Measurements from ENCODE around the gene CIAO3.
A peak's percentile ranks its signal among the peaks of the same experiment; 100 is the strongest.

Gene CIAO3

DNA sequence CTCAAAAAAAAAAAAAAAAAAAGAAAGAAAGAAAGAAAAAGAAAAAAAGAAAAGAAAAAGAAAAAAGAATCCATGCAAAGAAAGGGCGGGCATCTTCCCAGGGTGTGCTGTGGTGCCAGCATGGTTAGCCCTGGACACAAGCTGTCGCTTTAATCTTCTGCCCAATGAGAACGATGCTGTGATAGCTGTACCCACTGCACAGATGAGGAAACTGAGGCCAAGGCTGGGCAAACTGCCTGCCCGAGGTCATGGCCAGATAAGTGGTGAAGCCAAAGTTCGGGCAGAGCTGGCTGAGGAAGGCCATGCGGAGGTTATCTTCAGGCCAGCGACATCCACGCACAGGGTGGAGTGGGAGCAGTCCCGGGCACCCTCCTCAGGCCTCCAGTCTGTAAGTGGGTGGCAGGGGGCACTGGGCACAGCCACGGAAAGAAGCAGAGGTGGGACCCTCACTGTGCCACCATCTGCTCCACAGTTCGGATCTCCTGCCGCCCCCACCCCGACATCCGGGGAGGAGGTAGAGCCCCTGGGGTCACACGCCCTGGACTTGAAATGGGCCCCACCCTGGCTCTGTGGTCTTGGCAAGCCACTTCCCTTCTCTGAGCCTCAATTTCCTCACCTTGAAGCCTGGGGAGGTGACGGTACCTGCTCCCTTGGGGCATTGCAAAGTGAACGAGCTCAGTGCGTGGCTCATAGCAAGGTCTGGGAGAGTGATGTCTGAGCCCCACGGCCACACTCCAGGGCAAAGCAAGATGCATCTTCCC is 41.7 kb downstream of the CIAO3 start:
- no peak for DNase-seq (ENCODE audit: low spot score)
- in situ Hi-C loops (cut with MboI; ENCODE audit: low pct_unique_long_range_greater_than_20kb, low sequenced_read_pairs, unreplicated experiment) = no loop called here
- TF ChIP-seq CTCF (IDR thresholded peaks at IDR 0.05; ENCODE audit: extremely low read depth, insufficient read depth, missing control alignments) = no peak

DNA sequence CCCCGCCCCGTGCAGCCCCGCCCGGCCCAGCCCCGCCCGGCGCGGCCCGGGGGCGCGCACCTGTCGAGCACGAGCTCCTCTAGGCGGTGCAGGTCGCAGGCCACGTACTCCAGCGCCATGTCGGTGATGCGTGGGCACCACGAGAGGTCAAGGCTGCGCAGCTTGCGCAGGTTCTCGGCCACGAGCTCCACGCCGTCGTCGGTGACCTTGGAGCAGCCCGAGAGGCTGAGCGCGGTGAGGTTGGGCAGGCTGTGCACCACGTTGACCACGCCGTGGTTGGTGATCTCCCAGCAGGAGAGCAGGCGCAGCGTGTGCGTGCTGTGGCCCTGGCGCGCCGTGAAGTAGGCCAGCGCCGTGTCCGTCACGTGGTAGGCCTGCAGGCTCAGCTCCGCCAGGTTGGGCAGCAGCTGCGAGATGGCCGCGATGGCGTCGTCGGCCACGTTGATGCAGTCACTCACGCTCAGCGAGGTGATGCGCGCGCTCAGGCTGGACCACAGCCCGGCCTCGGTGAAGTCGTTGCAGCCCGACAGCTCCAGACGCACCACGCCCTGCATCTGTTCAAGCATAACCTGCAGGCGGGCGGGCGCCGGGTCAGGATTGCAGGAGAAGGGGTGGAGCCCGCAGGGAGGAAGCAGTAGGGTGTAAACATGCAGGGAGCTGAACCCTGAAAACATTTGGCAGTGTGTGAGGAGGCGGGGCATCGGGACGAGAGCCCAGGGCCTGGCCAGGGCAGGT is 45.3 kb downstream of the CIAO3 start:
- in situ Hi-C loops (cut with MboI; ENCODE audit: low pct_unique_long_range_greater_than_20kb, low sequenced_read_pairs, unreplicated experiment) = no loop called here
- TF ChIP-seq CTCF (IDR thresholded peaks at IDR 0.05; ENCODE audit: extremely low read depth, insufficient read depth, missing control alignments) = no peak
- peak; percentile 90 for DNase-seq (ENCODE audit: low spot score)

GRCh38 chr16:694863-695354 is 45.9 kb downstream of the CIAO3 start:
- DNase-seq (ENCODE audit: low spot score) = no peak
- in situ Hi-C loops (cut with MboI; ENCODE audit: low pct_unique_long_range_greater_than_20kb, low sequenced_read_pairs, unreplicated experiment) = no loop called here
- TF ChIP-seq CTCF (IDR thresholded peaks at IDR 0.05; ENCODE audit: extremely low read depth, insufficient read depth, missing control alignments) = no peak

DNA sequence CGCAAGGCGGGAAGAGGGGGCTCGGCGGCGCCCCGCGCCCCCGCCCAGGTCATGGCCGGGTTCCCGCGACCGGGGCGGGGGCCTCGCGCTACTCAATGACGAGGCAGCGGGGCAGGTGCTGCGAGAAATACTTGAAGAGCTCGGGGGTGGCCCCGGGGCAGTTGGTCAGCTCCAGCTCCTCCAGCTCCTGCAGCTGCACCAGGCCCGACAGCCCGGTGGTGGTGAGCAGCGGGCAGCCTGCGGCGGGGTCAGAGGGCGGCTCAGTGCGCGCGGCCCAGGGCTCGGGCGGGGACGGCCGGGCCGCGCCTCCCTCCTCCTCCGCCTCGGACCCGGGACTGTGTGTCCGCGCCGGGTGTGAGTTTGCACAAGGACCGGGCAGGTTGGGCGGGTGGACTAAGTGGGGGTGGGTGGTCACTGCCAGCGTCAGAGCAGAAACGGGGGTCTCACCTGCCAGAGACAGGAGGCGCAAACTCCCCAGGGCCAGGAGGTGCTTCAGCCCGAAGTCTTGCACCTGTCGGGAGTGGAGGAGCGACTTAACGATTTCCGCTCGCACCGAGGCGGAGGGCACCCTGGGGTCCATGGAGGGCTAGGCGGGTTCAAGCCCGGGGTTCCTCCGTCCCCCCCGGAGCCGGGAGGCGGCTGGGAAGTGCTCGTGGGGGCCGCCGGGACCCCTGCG is 46.5 kb downstream of the CIAO3 start:
- in situ Hi-C loops (cut with MboI; ENCODE audit: low pct_unique_long_range_greater_than_20kb, low sequenced_read_pairs, unreplicated experiment) = no loop called here
- no peak for DNase-seq (ENCODE audit: low spot score)
- no peak for TF ChIP-seq CTCF (IDR thresholded peaks at IDR 0.05; ENCODE audit: extremely low read depth, insufficient read depth, missing control alignments)

DNA sequence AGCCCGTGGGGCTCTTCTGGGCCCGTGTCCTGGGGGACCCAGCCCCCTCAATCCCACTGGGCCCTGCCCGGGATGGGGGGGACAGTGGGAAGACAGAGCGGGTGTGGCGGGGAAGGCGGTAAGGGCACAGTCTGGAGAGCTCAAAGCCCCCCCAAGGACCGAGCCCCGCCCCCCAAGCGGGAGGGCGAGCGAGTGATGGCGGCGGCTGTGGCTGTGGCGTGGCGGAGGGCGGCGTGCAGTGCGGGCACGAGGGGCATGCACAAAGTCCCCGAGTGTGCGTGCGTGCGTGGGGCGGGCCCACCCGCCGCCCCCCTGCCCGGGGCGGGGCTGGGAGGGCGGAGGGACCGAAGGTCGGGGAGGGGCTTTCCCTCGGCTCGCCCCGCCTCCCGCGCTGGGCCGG is 47.0 kb downstream of the CIAO3 start:
- no peak for TF ChIP-seq CTCF (IDR thresholded peaks at IDR 0.05; ENCODE audit: extremely low read depth, insufficient read depth, missing control alignments)
- no peak for DNase-seq (ENCODE audit: low spot score)
- in situ Hi-C loops (cut with MboI; ENCODE audit: low pct_unique_long_range_greater_than_20kb, low sequenced_read_pairs, unreplicated experiment) = no loop called here

- DNase-seq (ENCODE audit: low spot score) = no peak
- no peak for TF ChIP-seq CTCF (IDR thresholded peaks at IDR 0.05; ENCODE audit: extremely low read depth, insufficient read depth, missing control alignments)
- in situ Hi-C loops (cut with MboI; ENCODE audit: low pct_unique_long_range_greater_than_20kb, low sequenced_read_pairs, unreplicated experiment) = no loop called here
Observed at GRCh38 chr16:693364-693763, 47.4 kb downstream of the CIAO3 start.

Measured in GM13977 (cell line).